Activated effector memory CD4-positive, alpha-beta T cell treated with anti-CD3 and anti-CD28 coated beads, Interleukin-2, amount 50 U/mL, for 16 hours (primary cell): Measurements from ENCODE around the gene NANS.
"Not testable (repeated sequence)": the region's sequence is repeated elsewhere in the genome, so short reads cannot be mapped to it uniquely, and the experiment has no call there.

Source experiments
- DNase-seq: peaks from one replicate; pipeline ENCODE4 v3.0.0-alpha.2; 2020

NANS gene

GRCh38 chr9:98039607-98040017 is 16.9 kb upstream of the NANS start:
- no peak for DNase-seq

GRCh38 chr9:98040212-98040611 is 16.3 kb upstream of the NANS start:
- no peak for DNase-seq

- no peak for DNase-seq
Measured at GRCh38 chr9:98043915-98044314, 12.6 kb upstream of the NANS start.

- DNase-seq: peak; percentile 65
Measured at GRCh38 chr9:98045234-98046179, 11.0 kb upstream of the NANS start.

- DNase-seq: no peak
Measured at GRCh38 chr9:98046180-98046543, 10.4 kb upstream of the NANS start.

- no peak for DNase-seq
Measured at GRCh38 chr9:98047002-98047401, 9.5 kb upstream of the NANS start.

- DNase-seq: no peak
Measured at GRCh38 chr9:98049288-98050072, 7.1 kb upstream of the NANS start.

- DNase-seq: no peak
Measured at GRCh38 chr9:98050351-98050750, 6.2 kb upstream of the NANS start.

- DNase-seq: no peak
Measured at GRCh38 chr9:98054376-98054951, 2.1 kb upstream of the NANS start.

- DNase-seq: no peak
Measured at GRCh38 chr9:98057138-98057799, 737 bp downstream of the NANS start.

GRCh38 chr9:98062161-98062560 is 5.6 kb downstream of the NANS start:
- no peak for DNase-seq

- DNase-seq: no peak
Measured at GRCh38 chr9:98064623-98065392, 8.3 kb downstream of the NANS start.

GRCh38 chr9:98066235-98066634 is 9.7 kb downstream of the NANS start:
- no peak for DNase-seq

- DNase-seq: no peak
Measured at GRCh38 chr9:98067184-98067583, 10.7 kb downstream of the NANS start.

GRCh38 chr9:98069551-98069950 is 13.0 kb downstream of the NANS start:
- DNase-seq: no peak

GRCh38 chr9:98070704-98071103 is 14.2 kb downstream of the NANS start:
- DNase-seq: no peak

GRCh38 chr9:98071737-98072136 is 15.2 kb downstream of the NANS start:
- DNase-seq: no peak

GRCh38 chr9:98074115-98074990 is 17.8 kb downstream of the NANS start:
- peak; percentile 89 for DNase-seq

- no peak for DNase-seq
Measured at GRCh38 chr9:98075332-98075805, 18.8 kb downstream of the NANS start.

- not testable (repeated sequence) for DNase-seq
Measured at GRCh38 chr9:98076514-98076890, 20.0 kb downstream of the NANS start.

- no peak for DNase-seq
Measured at GRCh38 chr9:98078895-98079294, 22.4 kb downstream of the NANS start.
